HL-60 (cell line): Measurements from ENCODE around the gene TOX2.

ENCODE experiments used
- DNase-seq, 2 experiments: peaks; one replicate each; pipeline ENCODE4 v3.0.0-alpha.2; 2010 to 2020; ENCODE audit warnings: low read depth in 1 of 2, low spot score in 1 of 2
- H3K27ac ChIP-seq: fragments of 250-450 bp; sonication (Bioruptor Pico); replicated peaks from 2 replicates; pipeline ENCODE4 v1.5.1; 2020; ENCODE audit warnings: mild to moderate bottlenecking, moderate library complexity
- H3K27me3 ChIP-seq: fragments of 250-450 bp; sonication (Bioruptor Pico); 2 replicates; pipeline ENCODE4 v1.5.1; 2021; ENCODE audit warnings: mild to moderate bottlenecking, moderate library complexity; ENCODE audit not compliant: insufficient read depth, poor library complexity, severe bottlenecking
- H3K4me3 ChIP-seq: replicated peaks from 2 replicates; pipeline ENCODE4 v1.5.1; 2011; ENCODE audit warnings: mild to moderate bottlenecking, control low read depth, low read length; ENCODE audit not compliant: insufficient read depth
- CTCF ChIP-seq: IDR thresholded peaks from one replicate; pipeline ENCODE4 v1.5.1; 2011; ENCODE audit warnings: low read length, control low read depth, inconsistent platforms; ENCODE audit not compliant: insufficient read depth
- GABPA ChIP-seq: IDR thresholded peaks from 2 replicates; pipeline ENCODE4 v1.6.1; 2012; ENCODE audit warnings: low read depth
- POLR2AphosphoS5 ChIP-seq: IDR thresholded peaks from 2 replicates; pipeline ENCODE4 v1.6.1; 2012; ENCODE audit warnings: low read depth
- REST ChIP-seq: IDR thresholded peaks from 2 replicates; pipeline ENCODE4 v1.6.1; 2012; ENCODE audit warnings: low read depth; ENCODE audit not compliant: insufficient replicate concordance
- SPI1 ChIP-seq: IDR thresholded peaks from 2 replicates; pipeline ENCODE4 v1.6.1; 2012; ENCODE audit warnings: low read depth, mild to moderate bottlenecking, borderline replicate concordance

The TOX2 gene

GRCh38 chr20:44087857-44088120 is 173.1 kb downstream of the TOX2 start:
- H3K27ac ChIP-seq = no peak overlapping the region
- TF ChIP-seq CTCF (no peak), SPI1 (no peak), POLR2AphosphoS5 (no peak), GABPA (no peak), REST (no peak)
- DNase-seq = no peak
- no peak overlapping the region for H3K4me3 ChIP-seq
- no peaks in the 10 kb centered on the region for H3K27me3 ChIP-seq

- peak; percentile 13 to 20 for DNase-seq
- no peak for TF ChIP-seq POLR2AphosphoS5
- TF ChIP-seq GABPA = no peak
- TF ChIP-seq CTCF = no peak
- H3K4me3 ChIP-seq = no peak overlapping the region
- H3K27me3 ChIP-seq = no peaks in the 10 kb centered on the region
- H3K27ac ChIP-seq = no peak overlapping the region
Observed at GRCh38 chr20:44089987-44090674, 175.5 kb downstream of the TOX2 start.

- no peak overlapping the region for H3K4me3 ChIP-seq
- no peak overlapping the region for H3K27ac ChIP-seq
- DNase-seq = no peak
- no peaks in the 10 kb centered on the region for H3K27me3 ChIP-seq
- TF ChIP-seq CTCF (no peak), POLR2AphosphoS5 (no peak), SPI1 (no peak), REST (no peak), GABPA (no peak)
Observed at GRCh38 chr20:44091026-44091425, 176.4 kb downstream of the TOX2 start.

GRCh38 chr20:44092551-44093248 is 178.0 kb downstream of the TOX2 start:
- TF ChIP-seq REST (no peak), CTCF (peak; percentile 31)
- Histone ChIP-seq H3K27ac (no peak overlapping the region), H3K27me3 (no peaks in the 10 kb centered on the region), H3K4me3 (no peak overlapping the region)
- peak in 1 of 2 experiments; percentile 49 for DNase-seq
